ENCODE data around the gene SART1.

GRCh38 chr11:66015936-66016792 lies 54.6 kb downstream of the SART1 start:
- no peak for TF ChIP-seq POLR2A (IDR thresholded peaks at IDR 0.05)
- TF ChIP-seq, protein P1, sequence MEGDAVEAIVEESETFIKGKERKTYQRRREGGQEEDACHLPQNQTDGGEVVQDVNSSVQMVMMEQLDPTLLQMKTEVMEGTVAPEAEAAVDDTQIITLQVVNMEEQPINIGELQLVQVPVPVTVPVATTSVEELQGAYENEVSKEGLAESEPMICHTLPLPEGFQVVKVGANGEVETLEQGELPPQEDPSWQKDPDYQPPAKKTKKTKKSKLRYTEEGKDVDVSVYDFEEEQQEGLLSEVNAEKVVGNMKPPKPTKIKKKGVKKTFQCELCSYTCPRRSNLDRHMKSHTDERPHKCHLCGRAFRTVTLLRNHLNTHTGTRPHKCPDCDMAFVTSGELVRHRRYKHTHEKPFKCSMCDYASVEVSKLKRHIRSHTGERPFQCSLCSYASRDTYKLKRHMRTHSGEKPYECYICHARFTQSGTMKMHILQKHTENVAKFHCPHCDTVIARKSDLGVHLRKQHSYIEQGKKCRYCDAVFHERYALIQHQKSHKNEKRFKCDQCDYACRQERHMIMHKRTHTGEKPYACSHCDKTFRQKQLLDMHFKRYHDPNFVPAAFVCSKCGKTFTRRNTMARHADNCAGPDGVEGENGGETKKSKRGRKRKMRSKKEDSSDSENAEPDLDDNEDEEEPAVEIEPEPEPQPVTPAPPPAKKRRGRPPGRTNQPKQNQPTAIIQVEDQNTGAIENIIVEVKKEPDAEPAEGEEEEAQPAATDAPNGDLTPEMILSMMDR (IDR thresholded peaks at IDR 0.05): no peak
